Measurements from ENCODE around the gene TMCO2. TPM values are rescaled to one million over a fixed set of nuclear protein-coding genes. Genes with fewer than 3 reads are reported as not detected.

The TMCO2 gene
- total and polyA plus RNA-seq, 10 of the 15 experiments (the other 5 are each of a cell fraction or from before 2014, with no cell fraction given), result not detected

DNA sequence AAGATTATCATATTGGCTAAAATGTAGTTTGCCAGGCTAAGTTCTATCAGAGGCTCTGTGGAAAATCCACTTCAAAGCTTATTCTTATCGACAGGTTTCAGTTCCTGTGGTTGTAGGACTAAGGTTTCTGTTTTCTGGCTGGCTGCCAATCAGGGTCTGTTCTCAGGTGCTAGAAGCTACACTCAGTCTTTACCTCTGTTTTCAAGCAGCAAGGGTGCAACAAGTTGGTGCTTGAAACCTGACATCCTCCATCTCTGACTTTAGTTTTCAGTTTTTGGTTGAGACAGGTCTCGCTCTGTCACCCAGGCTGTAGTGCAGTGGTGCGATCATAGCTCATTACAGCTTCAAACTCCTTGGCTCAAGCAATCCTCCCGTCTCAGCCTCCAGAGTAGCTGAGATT lies 15.3 kb upstream of the TMCO2 start (continued):
- TF ChIP-seq MEF2B (IDR thresholded peaks at IDR 0.05; ENCODE audit: partially characterized antibody, poor library complexity, severe bottlenecking) (peak; percentile 14), SMAD1 (IDR thresholded peaks at IDR 0.05; ENCODE audit: low read depth, partially characterized antibody) (peak; percentile 99), STAT1 (conservative IDR thresholded peaks at IDR 0.05) (no peak), ATF7 (IDR thresholded peaks at IDR 0.05; ENCODE audit: low read depth) (peak; percentile 46; the same call in 1 of the 2 replicates), ZZZ3 (IDR thresholded peaks at IDR 0.05; ENCODE audit: control insufficient read depth, insufficient read length, low read depth) (no peak), ZNF622 (IDR thresholded peaks at IDR 0.05) (no peak), SUZ12 (IDR thresholded peaks at IDR 0.05; ENCODE audit: unreplicated experiment) (no peak), KAT2A (conservative IDR thresholded peaks at IDR 0.05; ENCODE audit: control insufficient read depth, low read depth, low read length) (no peak), CBFB (IDR thresholded peaks at IDR 0.05; ENCODE audit: low read depth) (peak; percentile 70; the same call in 1 of the 2 replicates), SIN3A (IDR thresholded peaks at IDR 0.05; ENCODE audit: low read depth, low read length) (no peak), PAX5 (IDR thresholded peaks at IDR 0.05; ENCODE audit: borderline replicate concordance, low read depth, low read length) (peak; percentile 66), IRF4 (IDR thresholded peaks at IDR 0.05; ENCODE audit: low read depth, low read length) (peak; percentile 87), IKZF1 (conservative IDR thresholded peaks at IDR 0.05) (no peak; the same call in 1 of the 2 replicates), PAX8 (IDR thresholded peaks at IDR 0.05) (no peak), POLR2AphosphoS5 (IDR thresholded peaks at IDR 0.05; ENCODE audit: low read length) (peak; percentile 51; the same call in 1 of the 2 replicates), EED (IDR thresholded peaks at IDR 0.05; ENCODE audit: low read depth) (peak; percentile 84), MTA2 (IDR thresholded peaks at IDR 0.05; ENCODE audit: low read depth) (peak; percentile 50)
- TF ChIP-seq, protein P1, sequence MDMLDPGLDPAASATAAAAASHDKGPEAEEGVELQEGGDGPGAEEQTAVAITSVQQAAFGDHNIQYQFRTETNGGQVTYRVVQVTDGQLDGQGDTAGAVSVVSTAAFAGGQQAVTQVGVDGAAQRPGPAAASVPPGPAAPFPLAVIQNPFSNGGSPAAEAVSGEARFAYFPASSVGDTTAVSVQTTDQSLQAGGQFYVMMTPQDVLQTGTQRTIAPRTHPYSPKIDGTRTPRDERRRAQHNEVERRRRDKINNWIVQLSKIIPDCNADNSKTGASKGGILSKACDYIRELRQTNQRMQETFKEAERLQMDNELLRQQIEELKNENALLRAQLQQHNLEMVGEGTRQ (IDR thresholded peaks at IDR 0.05; ENCODE audit: borderline replicate concordance, low read depth, low read length), result no peak
- TF ChIP-seq, protein P2, sequence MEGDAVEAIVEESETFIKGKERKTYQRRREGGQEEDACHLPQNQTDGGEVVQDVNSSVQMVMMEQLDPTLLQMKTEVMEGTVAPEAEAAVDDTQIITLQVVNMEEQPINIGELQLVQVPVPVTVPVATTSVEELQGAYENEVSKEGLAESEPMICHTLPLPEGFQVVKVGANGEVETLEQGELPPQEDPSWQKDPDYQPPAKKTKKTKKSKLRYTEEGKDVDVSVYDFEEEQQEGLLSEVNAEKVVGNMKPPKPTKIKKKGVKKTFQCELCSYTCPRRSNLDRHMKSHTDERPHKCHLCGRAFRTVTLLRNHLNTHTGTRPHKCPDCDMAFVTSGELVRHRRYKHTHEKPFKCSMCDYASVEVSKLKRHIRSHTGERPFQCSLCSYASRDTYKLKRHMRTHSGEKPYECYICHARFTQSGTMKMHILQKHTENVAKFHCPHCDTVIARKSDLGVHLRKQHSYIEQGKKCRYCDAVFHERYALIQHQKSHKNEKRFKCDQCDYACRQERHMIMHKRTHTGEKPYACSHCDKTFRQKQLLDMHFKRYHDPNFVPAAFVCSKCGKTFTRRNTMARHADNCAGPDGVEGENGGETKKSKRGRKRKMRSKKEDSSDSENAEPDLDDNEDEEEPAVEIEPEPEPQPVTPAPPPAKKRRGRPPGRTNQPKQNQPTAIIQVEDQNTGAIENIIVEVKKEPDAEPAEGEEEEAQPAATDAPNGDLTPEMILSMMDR (IDR thresholded peaks at IDR 0.05 in 2 of 3, conservative IDR thresholded peaks at IDR 0.05 in 1 of 3; ENCODE audit: control insufficient read depth in 2 of 3, extremely low read depth in 1 of 3, insufficient read depth in 1 of 3, low read depth in 3 of 3, low read length in 3 of 3), result no peak
- TF ChIP-seq, protein P3, sequence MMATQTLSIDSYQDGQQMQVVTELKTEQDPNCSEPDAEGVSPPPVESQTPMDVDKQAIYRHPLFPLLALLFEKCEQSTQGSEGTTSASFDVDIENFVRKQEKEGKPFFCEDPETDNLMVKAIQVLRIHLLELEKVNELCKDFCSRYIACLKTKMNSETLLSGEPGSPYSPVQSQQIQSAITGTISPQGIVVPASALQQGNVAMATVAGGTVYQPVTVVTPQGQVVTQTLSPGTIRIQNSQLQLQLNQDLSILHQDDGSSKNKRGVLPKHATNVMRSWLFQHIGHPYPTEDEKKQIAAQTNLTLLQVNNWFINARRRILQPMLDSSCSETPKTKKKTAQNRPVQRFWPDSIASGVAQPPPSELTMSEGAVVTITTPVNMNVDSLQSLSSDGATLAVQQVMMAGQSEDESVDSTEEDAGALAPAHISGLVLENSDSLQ (IDR thresholded peaks at IDR 0.05), result peak; percentile 86
- TF ChIP-seq, protein P4, sequence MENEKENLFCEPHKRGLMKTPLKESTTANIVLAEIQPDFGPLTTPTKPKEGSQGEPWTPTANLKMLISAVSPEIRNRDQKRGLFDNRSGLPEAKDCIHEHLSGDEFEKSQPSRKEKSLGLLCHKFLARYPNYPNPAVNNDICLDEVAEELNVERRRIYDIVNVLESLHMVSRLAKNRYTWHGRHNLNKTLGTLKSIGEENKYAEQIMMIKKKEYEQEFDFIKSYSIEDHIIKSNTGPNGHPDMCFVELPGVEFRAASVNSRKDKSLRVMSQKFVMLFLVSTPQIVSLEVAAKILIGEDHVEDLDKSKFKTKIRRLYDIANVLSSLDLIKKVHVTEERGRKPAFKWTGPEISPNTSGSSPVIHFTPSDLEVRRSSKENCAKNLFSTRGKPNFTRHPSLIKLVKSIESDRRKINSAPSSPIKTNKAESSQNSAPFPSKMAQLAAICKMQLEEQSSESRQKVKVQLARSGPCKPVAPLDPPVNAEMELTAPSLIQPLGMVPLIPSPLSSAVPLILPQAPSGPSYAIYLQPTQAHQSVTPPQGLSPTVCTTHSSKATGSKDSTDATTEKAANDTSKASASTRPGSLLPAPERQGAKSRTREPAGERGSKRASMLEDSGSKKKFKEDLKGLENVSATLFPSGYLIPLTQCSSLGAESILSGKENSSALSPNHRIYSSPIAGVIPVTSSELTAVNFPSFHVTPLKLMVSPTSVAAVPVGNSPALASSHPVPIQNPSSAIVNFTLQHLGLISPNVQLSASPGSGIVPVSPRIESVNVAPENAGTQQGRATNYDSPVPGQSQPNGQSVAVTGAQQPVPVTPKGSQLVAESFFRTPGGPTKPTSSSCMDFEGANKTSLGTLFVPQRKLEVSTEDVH (IDR thresholded peaks at IDR 0.05; ENCODE audit: low read depth, partially characterized antibody), result no peak
